Epithelial cell of esophagus (primary cell): Measurements from ENCODE around the gene SUPT6H.

Source experiments
- DNase-seq: peaks from one replicate; pipeline ENCODE4 v3.0.0; 2010; ENCODE audit warnings: low read depth
- H3K4me3 ChIP-seq: 2 replicates; pipeline ENCODE4 v1.5.1; 2011; ENCODE audit warnings: mild to moderate bottlenecking, low read length, control low read depth
- CTCF ChIP-seq: IDR thresholded peaks from 2 replicates; pipeline ENCODE4 v1.5.1; 2011; ENCODE audit warnings: low read depth, mild to moderate bottlenecking, low read length, control low read depth, inconsistent platforms; ENCODE audit not compliant: insufficient read depth; ENCODE audit errors: missing control alignments

SUPT6H gene

GRCh38 chr17:28667870-28668269, 5.9 kb downstream of the SUPT6H start:
- no peak for DNase-seq
- H3K4me3 ChIP-seq = no peak overlapping the region
- TF ChIP-seq CTCF = no peak

DNA sequence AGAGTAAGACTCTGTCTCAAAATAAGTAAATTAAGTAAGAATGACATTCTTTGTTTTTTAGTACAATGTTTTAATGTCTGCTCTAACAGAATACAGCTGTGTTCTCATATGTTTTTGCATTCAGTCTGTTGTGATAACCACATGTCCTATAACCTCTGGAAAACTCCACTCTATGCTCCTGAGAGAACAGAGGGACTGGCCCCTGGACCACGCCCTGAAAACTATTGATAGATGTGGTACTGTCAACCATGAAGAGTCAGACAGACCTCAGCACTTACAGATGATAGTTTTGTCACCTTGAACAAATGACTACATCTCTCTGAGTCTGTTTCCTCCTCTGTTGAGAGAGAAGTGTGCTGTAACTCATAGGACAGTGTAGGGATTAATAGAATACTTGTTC, 7.9 kb downstream of the SUPT6H start:
- DNase-seq = no peak
- no peak for TF ChIP-seq CTCF
- no peak overlapping the region for H3K4me3 ChIP-seq

DNA sequence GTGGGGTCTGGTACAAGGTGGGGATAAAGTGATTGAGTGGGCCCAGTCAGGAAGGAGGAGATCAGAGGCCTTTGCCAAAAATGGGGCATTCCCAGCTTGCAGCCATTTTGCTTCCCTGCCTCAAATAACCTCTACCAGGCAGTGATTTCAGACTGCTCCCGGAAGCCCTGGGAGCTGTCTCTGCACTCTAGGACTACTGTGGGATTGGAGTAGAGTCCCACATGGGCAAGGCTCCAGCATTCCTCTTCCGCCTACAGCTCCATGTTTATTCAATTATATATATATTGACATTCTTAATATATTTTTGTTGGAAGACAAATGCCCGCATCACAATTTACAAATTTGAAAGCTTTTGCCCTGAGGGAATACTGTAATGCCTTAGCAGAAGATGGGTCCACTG, 13.5 kb downstream of the SUPT6H start:
- no peak overlapping the region for H3K4me3 ChIP-seq
- no peak for DNase-seq
- TF ChIP-seq CTCF = no peak

DNA sequence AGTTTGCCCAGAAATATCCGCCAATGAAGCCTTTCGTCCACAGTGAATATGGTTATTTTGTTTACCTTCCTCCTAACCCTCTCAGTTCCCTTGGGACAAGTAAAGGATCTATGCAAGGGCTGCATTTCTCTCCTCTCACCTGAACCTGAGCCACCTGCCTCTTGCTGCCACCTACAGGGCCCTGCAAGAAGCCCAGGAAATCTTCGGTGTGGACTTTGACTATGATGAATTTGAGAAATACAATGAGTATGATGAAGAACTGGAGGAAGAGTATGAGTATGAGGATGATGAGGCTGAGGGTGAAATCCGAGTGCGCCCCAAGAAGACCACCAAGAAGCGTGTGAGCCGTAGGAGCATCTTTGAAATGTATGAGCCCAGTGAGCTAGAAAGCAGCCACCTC, 14.0 kb downstream of the SUPT6H start:
- TF ChIP-seq CTCF = peak; percentile 70

GRCh38 chr17:28682655-28683054, 20.6 kb downstream of the SUPT6H start:
- no peak for TF ChIP-seq CTCF
- DNase-seq = no peak
- H3K4me3 ChIP-seq = no peak overlapping the region

More for the DNA sequence above, 14.0 kb downstream of the SUPT6H start:
- no peak overlapping the region for H3K4me3 ChIP-seq
- DNase-seq = peak; percentile 54

GRCh38 chr17:28684963-28685362, 23.0 kb downstream of the SUPT6H start:
- no peak for DNase-seq
- H3K4me3 ChIP-seq = no peak overlapping the region
- TF ChIP-seq CTCF = peak; percentile 34

DNA sequence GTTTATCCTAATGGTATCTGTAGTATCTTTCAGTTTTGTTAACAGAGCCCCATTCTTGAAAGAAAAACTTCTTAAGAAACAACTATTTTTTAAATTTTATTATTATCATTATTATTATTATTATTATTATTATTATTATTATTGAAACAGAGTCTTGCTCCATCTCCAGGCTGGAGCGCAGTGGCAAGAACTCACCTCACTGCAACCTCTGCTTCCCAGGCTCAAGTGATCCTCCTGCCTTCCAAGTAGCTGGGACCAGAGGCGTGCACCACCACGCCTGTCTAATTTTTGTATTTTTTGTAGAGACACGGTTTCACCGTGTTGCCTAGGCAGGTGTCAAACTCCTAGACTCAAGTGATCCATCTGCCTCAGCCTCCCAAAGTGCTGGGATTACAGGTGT, 23.4 kb downstream of the SUPT6H start:
- H3K4me3 ChIP-seq = no peak overlapping the region
- no peak for TF ChIP-seq CTCF

More for the DNA sequence above, 23.4 kb downstream of the SUPT6H start:
- no peak for DNase-seq
